Measurements from ENCODE around the gene ARMH2. TPM values are rescaled to one million over a fixed set of nuclear protein-coding genes. Genes with fewer than 3 reads are reported as not detected.

The ARMH2 gene
- total RNA-seq, 1 donor from 2014 or later: not detected

DNA sequence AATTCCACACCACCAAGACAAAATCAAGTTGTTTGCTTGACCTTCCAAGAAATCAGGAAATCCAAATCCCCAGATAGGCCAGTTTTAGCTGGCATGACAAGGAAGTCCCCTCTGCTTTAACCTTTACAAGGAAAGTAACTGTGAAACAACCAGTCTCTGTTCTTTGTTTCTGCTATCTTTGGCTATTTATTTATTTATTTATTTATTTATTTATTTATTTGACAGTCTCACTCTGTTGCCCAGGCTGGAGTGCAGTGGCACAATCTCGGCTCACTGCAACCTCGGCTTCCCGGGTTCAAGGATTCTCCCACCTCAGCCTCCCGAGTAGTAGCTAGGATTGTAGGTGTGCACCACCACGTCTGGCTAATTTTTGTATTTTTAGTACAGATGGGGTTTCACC lies 38.5 kb downstream of the ARMH2 start:
- Histone ChIP-seq H3K9me3 (ENCODE audit: insufficient read depth, low read depth, low read length) (no peaks in the 10 kb centered on the region), H3K27ac (ENCODE audit: low read depth, low read length) (no peak overlapping the region), H4K20me1 (ENCODE audit: insufficient read depth, low read length) (no peaks in the 10 kb centered on the region), H3K4me3 (ENCODE audit: insufficient read depth, low read depth, low read length) (no peak overlapping the region), H2AFZ (ENCODE audit: low read depth, low read length) (no peak overlapping the region), H3K79me2 (ENCODE audit: insufficient read depth, low read length) (no peaks in the 10 kb centered on the region), H3K27me3 (ENCODE audit: insufficient read depth, low read length) (no peaks in the 10 kb centered on the region), H3K36me3 (ENCODE audit: insufficient read depth, low read length) (no peaks in the 10 kb centered on the region), H3K9ac (ENCODE audit: low read length) (no peak overlapping the region), H3K4me1 (ENCODE audit: insufficient read depth, low read length) (no peaks in the 10 kb centered on the region), H3K4me2 (ENCODE audit: low read length) (no peak overlapping the region)
- no peak for DNase-seq (ENCODE audit: low read depth)
- Mint-ChIP-seq H3K36me3 (ENCODE audit: low read depth, unreplicated experiment) (no peaks in the 10 kb centered on the region), H3K27me3 (ENCODE audit: low read depth, unreplicated experiment) (no peaks in the 10 kb centered on the region), H3K27ac (ENCODE audit: unreplicated experiment) (no peak overlapping the region), H3K4me1 (ENCODE audit: low read depth, unreplicated experiment) (peaks cover 2% of the 10 kb centered on the region), H3K9me3 (ENCODE audit: unreplicated experiment) (no peaks in the 10 kb centered on the region), H3K4me3 (ENCODE audit: unreplicated experiment) (no peak overlapping the region)
- no peak for FAIRE-seq
- TF ChIP-seq, protein P1, sequence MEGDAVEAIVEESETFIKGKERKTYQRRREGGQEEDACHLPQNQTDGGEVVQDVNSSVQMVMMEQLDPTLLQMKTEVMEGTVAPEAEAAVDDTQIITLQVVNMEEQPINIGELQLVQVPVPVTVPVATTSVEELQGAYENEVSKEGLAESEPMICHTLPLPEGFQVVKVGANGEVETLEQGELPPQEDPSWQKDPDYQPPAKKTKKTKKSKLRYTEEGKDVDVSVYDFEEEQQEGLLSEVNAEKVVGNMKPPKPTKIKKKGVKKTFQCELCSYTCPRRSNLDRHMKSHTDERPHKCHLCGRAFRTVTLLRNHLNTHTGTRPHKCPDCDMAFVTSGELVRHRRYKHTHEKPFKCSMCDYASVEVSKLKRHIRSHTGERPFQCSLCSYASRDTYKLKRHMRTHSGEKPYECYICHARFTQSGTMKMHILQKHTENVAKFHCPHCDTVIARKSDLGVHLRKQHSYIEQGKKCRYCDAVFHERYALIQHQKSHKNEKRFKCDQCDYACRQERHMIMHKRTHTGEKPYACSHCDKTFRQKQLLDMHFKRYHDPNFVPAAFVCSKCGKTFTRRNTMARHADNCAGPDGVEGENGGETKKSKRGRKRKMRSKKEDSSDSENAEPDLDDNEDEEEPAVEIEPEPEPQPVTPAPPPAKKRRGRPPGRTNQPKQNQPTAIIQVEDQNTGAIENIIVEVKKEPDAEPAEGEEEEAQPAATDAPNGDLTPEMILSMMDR (IDR thresholded peaks at IDR 0.05; ENCODE audit: insufficient read depth, low read depth, low read length): no peak
- no peak for TF ChIP-seq EZH2 (IDR thresholded peaks at IDR 0.05; ENCODE audit: insufficient read depth, low read length)

DNA sequence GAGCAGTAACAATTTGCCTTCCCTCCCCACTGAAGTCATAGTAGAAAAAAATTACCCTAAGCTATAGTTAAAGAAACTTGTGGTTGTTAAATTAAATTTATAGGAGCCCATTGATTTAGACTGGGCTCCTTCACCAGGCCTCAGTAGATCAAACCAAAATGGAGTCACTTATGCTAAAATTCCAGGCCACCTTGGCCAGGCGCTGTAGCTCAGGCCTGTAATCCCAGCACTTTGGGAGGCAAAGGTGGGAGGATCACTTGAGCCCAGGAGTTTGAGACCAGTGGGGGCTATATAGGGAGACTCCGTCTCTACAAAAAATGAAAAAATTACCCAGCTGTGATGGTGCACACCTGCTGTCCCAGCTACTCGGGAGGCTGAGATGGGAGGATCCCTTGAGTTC lies 39.0 kb downstream of the ARMH2 start:
- H3K27me3 ChIP-seq (ENCODE audit: insufficient read depth, low read length): no peaks in the 10 kb centered on the region
- no peak overlapping the region for H3K4me2 ChIP-seq (ENCODE audit: low read length)
- no peaks in the 10 kb centered on the region for H3K4me1 ChIP-seq (ENCODE audit: insufficient read depth, low read length)
- FAIRE-seq: no peak
- H3K36me3 ChIP-seq (ENCODE audit: insufficient read depth, low read length): no peaks in the 10 kb centered on the region
- Mint-ChIP-seq H3K36me3 (ENCODE audit: low read depth, unreplicated experiment) (no peaks in the 10 kb centered on the region), H3K9me3 (ENCODE audit: unreplicated experiment) (no peaks in the 10 kb centered on the region), H3K27me3 (ENCODE audit: low read depth, unreplicated experiment) (no peaks in the 10 kb centered on the region), H3K27ac (ENCODE audit: unreplicated experiment) (no peak overlapping the region), H3K4me1 (ENCODE audit: low read depth, unreplicated experiment) (peaks cover 2% of the 10 kb centered on the region), H3K4me3 (ENCODE audit: unreplicated experiment) (no peak overlapping the region)
- H3K79me2 ChIP-seq (ENCODE audit: insufficient read depth, low read length): no peaks in the 10 kb centered on the region
- H3K27ac ChIP-seq (ENCODE audit: low read depth, low read length): no peak overlapping the region
- no peak overlapping the region for H3K9ac ChIP-seq (ENCODE audit: low read length)
- H4K20me1 ChIP-seq (ENCODE audit: insufficient read depth, low read length): no peaks in the 10 kb centered on the region
- no peak overlapping the region for H3K4me3 ChIP-seq (ENCODE audit: insufficient read depth, low read depth, low read length)
- no peak for DNase-seq (ENCODE audit: low read depth)
- no peak overlapping the region for H2AFZ ChIP-seq (ENCODE audit: low read depth, low read length)
- TF ChIP-seq, protein P1 (IDR thresholded peaks at IDR 0.05; ENCODE audit: insufficient read depth, low read depth, low read length): no peak
- TF ChIP-seq EZH2 (IDR thresholded peaks at IDR 0.05; ENCODE audit: insufficient read depth, low read length): no peak
- H3K9me3 ChIP-seq (ENCODE audit: insufficient read depth, low read depth, low read length): no peaks in the 10 kb centered on the region

DNA sequence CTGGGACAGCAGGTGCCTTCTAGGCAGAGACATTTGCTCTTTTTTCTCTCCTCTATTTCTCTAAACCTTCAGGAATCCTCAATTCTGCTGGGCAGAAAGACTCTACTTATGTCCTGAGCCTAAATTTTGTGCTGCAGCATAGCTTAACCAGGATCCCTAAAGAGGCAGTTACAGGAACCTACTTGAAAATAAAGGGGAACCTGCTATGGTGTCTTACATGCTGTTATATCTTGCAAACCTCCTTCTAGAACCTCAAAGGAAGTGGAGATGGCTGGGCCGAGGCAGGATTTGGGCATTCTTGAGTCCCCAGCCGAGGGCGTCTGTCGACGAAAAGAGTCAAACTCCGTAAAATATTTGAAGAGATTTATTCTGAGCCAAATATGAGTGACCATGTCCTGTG lies 41.1 kb downstream of the ARMH2 start:
- TF ChIP-seq, protein P1 (IDR thresholded peaks at IDR 0.05; ENCODE audit: insufficient read depth, low read depth, low read length): no peak
- no peak for TF ChIP-seq EZH2 (IDR thresholded peaks at IDR 0.05; ENCODE audit: insufficient read depth, low read length)

More for the DNA sequence above, 41.1 kb downstream of the ARMH2 start:
- no peaks in the 10 kb centered on the region for H3K4me1 Mint-ChIP-seq (ENCODE audit: low read depth, unreplicated experiment)
- no peak overlapping the region for H3K4me3 Mint-ChIP-seq (ENCODE audit: unreplicated experiment)
- FAIRE-seq (no peak), DNase-seq (ENCODE audit: low read depth) (no peak)
- H3K27me3 Mint-ChIP-seq (ENCODE audit: low read depth, unreplicated experiment): no peaks in the 10 kb centered on the region
- H2AFZ ChIP-seq (ENCODE audit: low read depth, low read length): no peak overlapping the region
- H3K4me2 ChIP-seq (ENCODE audit: low read length): no peak overlapping the region
- no peaks in the 10 kb centered on the region for H3K36me3 Mint-ChIP-seq (ENCODE audit: low read depth, unreplicated experiment)
- no peak overlapping the region for H3K27ac ChIP-seq (ENCODE audit: low read depth, low read length)
- H3K36me3 ChIP-seq (ENCODE audit: insufficient read depth, low read length): no peaks in the 10 kb centered on the region
- no peaks in the 10 kb centered on the region for H3K27me3 ChIP-seq (ENCODE audit: insufficient read depth, low read length)
- H3K4me3 ChIP-seq (ENCODE audit: insufficient read depth, low read depth, low read length): no peak overlapping the region
- no peak overlapping the region for H3K27ac Mint-ChIP-seq (ENCODE audit: unreplicated experiment)
- H3K9ac ChIP-seq (ENCODE audit: low read length): no peak overlapping the region
- no peaks in the 10 kb centered on the region for H3K4me1 ChIP-seq (ENCODE audit: insufficient read depth, low read length)
- no peaks in the 10 kb centered on the region for H3K9me3 Mint-ChIP-seq (ENCODE audit: unreplicated experiment)
- H4K20me1 ChIP-seq (ENCODE audit: insufficient read depth, low read length): no peaks in the 10 kb centered on the region
- no peaks in the 10 kb centered on the region for H3K9me3 ChIP-seq (ENCODE audit: insufficient read depth, low read depth, low read length)
- no peaks in the 10 kb centered on the region for H3K79me2 ChIP-seq (ENCODE audit: insufficient read depth, low read length)
